ENCODE measurements around the gene SKIL.
"Not testable (repeated sequence)": the region's sequence is repeated elsewhere in the genome, so short reads cannot be mapped to it uniquely, and the experiment has no call there.

DNA sequence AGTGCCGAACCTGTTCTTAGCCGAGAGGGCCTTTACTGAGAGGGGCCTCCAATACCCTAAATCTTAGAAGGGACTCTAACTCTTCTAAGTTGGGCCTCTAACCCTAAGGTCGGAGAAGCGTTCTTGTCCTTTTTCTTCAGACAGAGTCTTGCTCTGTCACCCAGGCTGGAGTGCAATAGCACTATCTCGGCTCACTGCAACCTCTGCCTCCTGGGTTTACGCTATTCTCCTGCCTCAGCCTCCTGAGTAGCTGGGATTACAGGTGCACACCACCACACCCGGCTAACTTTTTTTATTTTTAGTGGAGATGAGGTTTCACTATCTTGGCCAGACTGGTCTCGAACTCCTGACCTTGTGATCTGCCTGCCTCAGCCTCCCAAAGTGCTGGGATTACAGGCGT is 15.2 kb upstream of the SKIL start:
- TF ChIP-seq, protein P1, sequence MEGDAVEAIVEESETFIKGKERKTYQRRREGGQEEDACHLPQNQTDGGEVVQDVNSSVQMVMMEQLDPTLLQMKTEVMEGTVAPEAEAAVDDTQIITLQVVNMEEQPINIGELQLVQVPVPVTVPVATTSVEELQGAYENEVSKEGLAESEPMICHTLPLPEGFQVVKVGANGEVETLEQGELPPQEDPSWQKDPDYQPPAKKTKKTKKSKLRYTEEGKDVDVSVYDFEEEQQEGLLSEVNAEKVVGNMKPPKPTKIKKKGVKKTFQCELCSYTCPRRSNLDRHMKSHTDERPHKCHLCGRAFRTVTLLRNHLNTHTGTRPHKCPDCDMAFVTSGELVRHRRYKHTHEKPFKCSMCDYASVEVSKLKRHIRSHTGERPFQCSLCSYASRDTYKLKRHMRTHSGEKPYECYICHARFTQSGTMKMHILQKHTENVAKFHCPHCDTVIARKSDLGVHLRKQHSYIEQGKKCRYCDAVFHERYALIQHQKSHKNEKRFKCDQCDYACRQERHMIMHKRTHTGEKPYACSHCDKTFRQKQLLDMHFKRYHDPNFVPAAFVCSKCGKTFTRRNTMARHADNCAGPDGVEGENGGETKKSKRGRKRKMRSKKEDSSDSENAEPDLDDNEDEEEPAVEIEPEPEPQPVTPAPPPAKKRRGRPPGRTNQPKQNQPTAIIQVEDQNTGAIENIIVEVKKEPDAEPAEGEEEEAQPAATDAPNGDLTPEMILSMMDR (IDR thresholded peaks at IDR 0.05; ENCODE audit: insufficient read depth, low read length), result not testable (repeated sequence)
- TF ChIP-seq POLR2AphosphoS5 (IDR thresholded peaks at IDR 0.05; ENCODE audit: low read depth); REST (IDR thresholded peaks at IDR 0.05; ENCODE audit: insufficient replicate concordance, low read depth); GABPA (IDR thresholded peaks at IDR 0.05; ENCODE audit: low read depth); SPI1 (IDR thresholded peaks at IDR 0.05; ENCODE audit: borderline replicate concordance, low read depth): not testable (repeated sequence)

Data from HL-60 (cell line).